Stomach (tissue), 4 donors: ENCODE data around the gene ISOC1.

Source experiments
- POLR2A ChIP-seq, 4 donors: fragments of 450-650 bp; IDR thresholded peaks; one replicate each; pipeline ENCODE4 v1.6.1; 2016; ENCODE audit warnings: antibody characterized with exemption in 4 of 4, control low read depth in 2 of 4, mild to moderate bottlenecking in 1 of 4, moderate library complexity in 1 of 4
- TF ChIP-seq, protein P1 (sequence below), 7 experiments: fragments of 450-650 bp in 4 of 7; fragments of 200-600 bp in 3 of 7; sonication (generic) in 3 of 7; IDR thresholded peaks; one replicate each; pipeline ENCODE4 v1.5.1; 2016 to 2019; ENCODE audit warnings: antibody characterized with exemption in 7 of 7, control low read depth in 2 of 7, mild to moderate bottlenecking in 1 of 7

DNA sequence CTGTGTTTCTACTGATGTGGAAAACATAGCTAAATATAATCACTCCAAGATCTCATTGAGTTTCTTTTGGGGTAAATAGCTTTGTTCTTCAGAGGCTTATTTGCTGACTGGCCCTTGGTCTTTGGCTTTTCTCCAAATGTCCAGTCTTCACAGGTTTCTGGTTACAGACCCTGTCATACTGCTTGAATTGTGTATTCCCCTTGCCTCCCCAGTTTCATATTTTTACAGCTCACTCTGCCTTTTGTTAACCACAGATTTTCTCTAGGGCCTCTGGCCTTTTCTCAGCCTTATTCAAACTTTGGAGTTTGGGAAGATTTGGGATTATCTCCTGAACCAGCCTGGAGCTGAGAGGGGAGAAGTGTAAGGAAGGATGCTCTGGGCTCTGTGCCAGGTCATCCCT, 23.9 kb downstream of the ISOC1 start:
- TF ChIP-seq, protein P1, sequence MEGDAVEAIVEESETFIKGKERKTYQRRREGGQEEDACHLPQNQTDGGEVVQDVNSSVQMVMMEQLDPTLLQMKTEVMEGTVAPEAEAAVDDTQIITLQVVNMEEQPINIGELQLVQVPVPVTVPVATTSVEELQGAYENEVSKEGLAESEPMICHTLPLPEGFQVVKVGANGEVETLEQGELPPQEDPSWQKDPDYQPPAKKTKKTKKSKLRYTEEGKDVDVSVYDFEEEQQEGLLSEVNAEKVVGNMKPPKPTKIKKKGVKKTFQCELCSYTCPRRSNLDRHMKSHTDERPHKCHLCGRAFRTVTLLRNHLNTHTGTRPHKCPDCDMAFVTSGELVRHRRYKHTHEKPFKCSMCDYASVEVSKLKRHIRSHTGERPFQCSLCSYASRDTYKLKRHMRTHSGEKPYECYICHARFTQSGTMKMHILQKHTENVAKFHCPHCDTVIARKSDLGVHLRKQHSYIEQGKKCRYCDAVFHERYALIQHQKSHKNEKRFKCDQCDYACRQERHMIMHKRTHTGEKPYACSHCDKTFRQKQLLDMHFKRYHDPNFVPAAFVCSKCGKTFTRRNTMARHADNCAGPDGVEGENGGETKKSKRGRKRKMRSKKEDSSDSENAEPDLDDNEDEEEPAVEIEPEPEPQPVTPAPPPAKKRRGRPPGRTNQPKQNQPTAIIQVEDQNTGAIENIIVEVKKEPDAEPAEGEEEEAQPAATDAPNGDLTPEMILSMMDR (IDR thresholded peaks at IDR 0.05): no peak
- no peak for TF ChIP-seq POLR2A (IDR thresholded peaks at IDR 0.05)
